Panc1 (cell line): ENCODE data around the gene ATXN1. TPM values are rescaled to one million over a fixed set of nuclear protein-coding genes. Genes with fewer than 3 reads are reported as not detected.
A peak's percentile ranks its signal among the peaks of the same experiment; 100 is the strongest.

Experiments used
- ATAC-seq: fragments of 200-7000 bp; cut with Tn5 transposase; 2 replicates; pipeline ENCODE4 v1.9.1; 2020; ENCODE audit warnings: mild to moderate bottlenecking, moderate library complexity
- BruUV-seq: library from RNA; stranded (reverse); fragments of 400-500 nt; replicated peaks from 2 replicates; lab custom pipeline; 2021; lab: Mats Ljungman, UMichigan
- CTCF ChIA-PET: fragments of 300-600 bp; sonication (Branson Sonifier 250); formaldehyde crosslinking; loops from one replicate; lab custom pipeline; 2022; ENCODE audit warnings: antibody characterized with exemption; lab: Charles Lee
- POLR2A ChIA-PET: fragments of 300-600 bp; sonication (Branson Sonifier 250); formaldehyde crosslinking; loops from one replicate; lab custom pipeline; 2022; ENCODE audit warnings: antibody characterized with exemption; lab: Charles Lee
- DNase-seq: peaks from one replicate; pipeline ENCODE4 v3.0.0-alpha.2; 2010; ENCODE audit warnings: low read depth, low spot score
- H3K27ac ChIP-seq: 2 replicates; pipeline ENCODE4 v1.5.1; 2011; ENCODE audit warnings: mild to moderate bottlenecking, low read length, inconsistent platforms
- H3K27me3 ChIP-seq: fragments of 200-500 bp; sonication (Bioruptor generic); 2 replicates; pipeline ENCODE4 v1.6.0; 2014; ENCODE audit warnings: low read length, inconsistent platforms; ENCODE audit not compliant: control insufficient read depth, insufficient read depth
- H3K36me3 ChIP-seq: fragments of 200-500 bp; sonication (Bioruptor generic); 2 replicates; pipeline ENCODE4 v1.5.1; 2014; ENCODE audit warnings: inconsistent platforms, mild to moderate bottlenecking, low read length, moderate library complexity; ENCODE audit not compliant: control insufficient read depth, insufficient read depth
- H3K4me1 ChIP-seq: 2 replicates; pipeline ENCODE4 v1.5.1; 2011; ENCODE audit warnings: inconsistent platforms, mild to moderate bottlenecking, low read length, moderate library complexity; ENCODE audit not compliant: control insufficient read depth, insufficient read depth
- H3K4me3 ChIP-seq, 2 experiments: 2 replicates each; pipeline ENCODE4 v1.5.1; 2011 to 2012; ENCODE audit warnings: low read depth in 2 of 2, low read length in 2 of 2, mild to moderate bottlenecking in 2 of 2, inconsistent platforms in 1 of 2, moderate library complexity in 1 of 2
- H3K9me3 ChIP-seq: fragments of 200-500 bp; sonication (Bioruptor generic); 2 replicates; pipeline ENCODE4 v1.5.1; 2014; ENCODE audit warnings: low read depth, mild to moderate bottlenecking, inconsistent platforms, low read length, moderate library complexity; ENCODE audit not compliant: control insufficient read depth, insufficient read depth
- POLR2AphosphoS5 ChIP-seq: IDR thresholded peaks from 2 replicates; pipeline ENCODE4 v1.6.1; 2012; ENCODE audit warnings: mild to moderate bottlenecking, low read depth, low read length, moderate library complexity
- SIN3A ChIP-seq: IDR thresholded peaks from 2 replicates; pipeline ENCODE4 v1.6.1; 2012; ENCODE audit warnings: low read depth, mild to moderate bottlenecking, low read length, moderate library complexity, borderline replicate concordance; ENCODE audit not compliant: insufficient read depth
- TCF7L2 ChIP-seq: IDR thresholded peaks from 2 replicates; pipeline ENCODE4 v1.6.1; 2011; ENCODE audit warnings: mild to moderate bottlenecking, low read depth, low read length, inconsistent platforms
- in situ Hi-C: cut with HindIII; loops from 2 replicates; pipeline ENCODE4 v1.10.0; 2016; ENCODE audit warnings: low sequenced_read_pairs, low pct_unique_long_range_greater_than_20kb
- intact Hi-C: fragments of 100-400 bp; cut with micrococcal nuclease; formaldehyde crosslinking; loops from one replicate; pipeline ENCODE4 v1.10.0; 2022; ENCODE audit not compliant: unreplicated experiment
- total RNA-seq: library from RNA; stranded (reverse); gene quantifications from one replicate; pipeline ENCODE4 v1.2.1, GENCODE V29; 2021; ENCODE audit not compliant: unreplicated experiment
- TF ChIP-seq, protein P1 (sequence below), 2 experiments: IDR thresholded peaks; 2 replicates each; pipeline ENCODE4 v1.6.1; 2011 to 2012; ENCODE audit warnings: low read depth in 2 of 2, control low read depth in 1 of 2, low read length in 1 of 2, mild to moderate bottlenecking in 1 of 2, moderate library complexity in 1 of 2; ENCODE audit not compliant: insufficient read depth in 1 of 2
- TF ChIP-seq, protein P2 (sequence below): fragments of 450-650 bp; IDR thresholded peaks from 2 replicates; pipeline ENCODE4 v1.5.1; 2017; ENCODE audit warnings: mild to moderate bottlenecking

The ATXN1 gene
- total RNA-seq, 1 experiment from 2014 or later = 67.1 TPM

DNA sequence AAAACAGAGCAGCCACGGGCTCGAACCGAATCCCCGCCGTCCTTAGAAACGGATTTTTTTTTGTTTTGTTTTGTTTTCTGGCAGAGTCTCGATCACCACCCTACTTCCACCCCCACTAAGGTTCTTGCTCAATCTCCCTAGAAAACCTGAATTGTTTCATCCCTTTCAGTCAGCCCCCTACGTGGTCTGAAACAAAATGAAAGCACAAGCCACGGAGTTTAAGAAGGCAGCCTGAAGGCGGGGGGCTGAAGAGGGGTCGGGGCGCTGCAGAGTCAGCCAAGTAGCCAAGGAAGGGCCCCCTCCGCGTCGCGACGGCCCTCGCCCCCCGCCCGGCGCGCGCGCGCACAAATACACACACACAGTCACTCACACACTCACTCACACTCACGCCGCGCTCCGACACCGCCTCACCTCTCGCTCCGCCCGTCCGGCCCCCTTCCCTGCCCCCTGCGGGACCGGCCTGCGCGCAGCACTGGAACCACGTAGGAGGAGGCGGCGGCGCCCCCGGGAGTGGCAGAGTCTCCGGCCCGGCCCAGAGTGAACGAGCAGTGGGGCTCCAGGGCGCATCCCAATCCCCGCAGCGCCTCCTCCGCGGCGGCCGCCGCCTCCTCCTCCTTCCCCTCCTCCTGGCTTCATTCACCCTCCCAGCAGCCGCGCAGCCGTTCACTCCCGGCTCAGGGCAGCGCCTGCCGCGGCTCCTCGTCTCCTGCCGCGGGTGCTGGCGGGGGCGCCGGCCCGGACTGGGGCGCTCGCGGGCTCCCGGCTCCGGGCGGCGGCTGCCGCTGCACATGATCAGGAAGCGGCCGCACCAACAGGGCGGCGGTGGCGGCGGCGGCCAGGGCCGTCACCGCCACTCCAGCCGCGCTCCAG, 1.4 kb downstream of the ATXN1 start:
- POLR2A ChIA-PET = interaction anchor here (1.9 kb wide), 1 partner anchor 47 kb away, joined by 12 read pairs; no protein-coding TSS in a partner anchor
- in situ Hi-C loops (no loop called here), intact Hi-C loops (loop anchor here (2.0 to 10.0 kb wide), 6 partner anchors 33 to 425 kb away; no protein-coding TSS in a partner anchor)
- peaks cover 57% of the 10 kb centered on the region for H3K4me1 ChIP-seq
- DNase-seq (no peak), ATAC-seq (peak; percentile 71)
- no TSS peak for BruUV-seq
- CTCF ChIA-PET = no interaction called here
- peak overlapping the region; percentile 93 for H3K27ac ChIP-seq
- H3K27me3 ChIP-seq = no peaks in the 10 kb centered on the region
- peak; percentile 86; the same call in 1 of the 2 replicates for TF ChIP-seq SIN3A
- no peak for TF ChIP-seq TCF7L2
- TF ChIP-seq, protein P1, sequence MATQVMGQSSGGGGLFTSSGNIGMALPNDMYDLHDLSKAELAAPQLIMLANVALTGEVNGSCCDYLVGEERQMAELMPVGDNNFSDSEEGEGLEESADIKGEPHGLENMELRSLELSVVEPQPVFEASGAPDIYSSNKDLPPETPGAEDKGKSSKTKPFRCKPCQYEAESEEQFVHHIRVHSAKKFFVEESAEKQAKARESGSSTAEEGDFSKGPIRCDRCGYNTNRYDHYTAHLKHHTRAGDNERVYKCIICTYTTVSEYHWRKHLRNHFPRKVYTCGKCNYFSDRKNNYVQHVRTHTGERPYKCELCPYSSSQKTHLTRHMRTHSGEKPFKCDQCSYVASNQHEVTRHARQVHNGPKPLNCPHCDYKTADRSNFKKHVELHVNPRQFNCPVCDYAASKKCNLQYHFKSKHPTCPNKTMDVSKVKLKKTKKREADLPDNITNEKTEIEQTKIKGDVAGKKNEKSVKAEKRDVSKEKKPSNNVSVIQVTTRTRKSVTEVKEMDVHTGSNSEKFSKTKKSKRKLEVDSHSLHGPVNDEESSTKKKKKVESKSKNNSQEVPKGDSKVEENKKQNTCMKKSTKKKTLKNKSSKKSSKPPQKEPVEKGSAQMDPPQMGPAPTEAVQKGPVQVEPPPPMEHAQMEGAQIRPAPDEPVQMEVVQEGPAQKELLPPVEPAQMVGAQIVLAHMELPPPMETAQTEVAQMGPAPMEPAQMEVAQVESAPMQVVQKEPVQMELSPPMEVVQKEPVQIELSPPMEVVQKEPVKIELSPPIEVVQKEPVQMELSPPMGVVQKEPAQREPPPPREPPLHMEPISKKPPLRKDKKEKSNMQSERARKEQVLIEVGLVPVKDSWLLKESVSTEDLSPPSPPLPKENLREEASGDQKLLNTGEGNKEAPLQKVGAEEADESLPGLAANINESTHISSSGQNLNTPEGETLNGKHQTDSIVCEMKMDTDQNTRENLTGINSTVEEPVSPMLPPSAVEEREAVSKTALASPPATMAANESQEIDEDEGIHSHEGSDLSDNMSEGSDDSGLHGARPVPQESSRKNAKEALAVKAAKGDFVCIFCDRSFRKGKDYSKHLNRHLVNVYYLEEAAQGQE (IDR thresholded peaks at IDR 0.05; ENCODE audit: insufficient read depth in 1 of 2, low read depth in 2 of 2, low read length in 1 of 2) = no peak
- TF ChIP-seq POLR2AphosphoS5 = peak; percentile 77
- TF ChIP-seq, protein P2, sequence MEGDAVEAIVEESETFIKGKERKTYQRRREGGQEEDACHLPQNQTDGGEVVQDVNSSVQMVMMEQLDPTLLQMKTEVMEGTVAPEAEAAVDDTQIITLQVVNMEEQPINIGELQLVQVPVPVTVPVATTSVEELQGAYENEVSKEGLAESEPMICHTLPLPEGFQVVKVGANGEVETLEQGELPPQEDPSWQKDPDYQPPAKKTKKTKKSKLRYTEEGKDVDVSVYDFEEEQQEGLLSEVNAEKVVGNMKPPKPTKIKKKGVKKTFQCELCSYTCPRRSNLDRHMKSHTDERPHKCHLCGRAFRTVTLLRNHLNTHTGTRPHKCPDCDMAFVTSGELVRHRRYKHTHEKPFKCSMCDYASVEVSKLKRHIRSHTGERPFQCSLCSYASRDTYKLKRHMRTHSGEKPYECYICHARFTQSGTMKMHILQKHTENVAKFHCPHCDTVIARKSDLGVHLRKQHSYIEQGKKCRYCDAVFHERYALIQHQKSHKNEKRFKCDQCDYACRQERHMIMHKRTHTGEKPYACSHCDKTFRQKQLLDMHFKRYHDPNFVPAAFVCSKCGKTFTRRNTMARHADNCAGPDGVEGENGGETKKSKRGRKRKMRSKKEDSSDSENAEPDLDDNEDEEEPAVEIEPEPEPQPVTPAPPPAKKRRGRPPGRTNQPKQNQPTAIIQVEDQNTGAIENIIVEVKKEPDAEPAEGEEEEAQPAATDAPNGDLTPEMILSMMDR = no peak; the same call in none of the 2 replicates
- no peaks in the 10 kb centered on the region for H3K9me3 ChIP-seq
- H3K4me3 ChIP-seq = peak overlapping the region; percentile 94 to 95
- peaks cover 5% of the 10 kb centered on the region for H3K36me3 ChIP-seq

DNA sequence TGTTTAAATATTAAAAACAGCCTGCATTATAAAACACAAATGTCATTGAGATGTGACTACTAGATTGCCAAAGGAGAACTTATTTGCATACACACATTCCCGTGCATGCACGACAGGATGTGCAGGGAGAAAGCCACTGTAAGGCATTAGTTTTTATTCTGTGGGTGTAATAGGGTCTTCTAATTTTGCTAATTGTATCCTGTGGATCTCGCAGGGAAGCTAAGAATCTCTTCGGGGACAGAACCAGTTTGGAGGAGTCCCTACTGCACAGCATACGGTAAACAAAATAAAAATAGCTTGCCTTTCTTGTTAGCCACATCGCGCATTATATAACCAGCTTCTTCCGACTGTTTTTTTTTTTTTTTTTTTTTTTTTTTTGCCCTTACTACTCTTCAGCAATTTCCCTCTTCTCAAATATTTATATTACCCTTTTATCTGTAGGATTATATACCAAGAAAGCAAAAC, 2.0 kb downstream of the ATXN1 start:
- no peak for ATAC-seq

More for the DNA sequence above, 2.0 kb downstream of the ATXN1 start:
- intact Hi-C loops (loop anchor here (2.0 kb wide), 1 partner anchor 46 kb away; no protein-coding TSS in a partner anchor), in situ Hi-C loops (no loop called here)
- Histone ChIP-seq H3K27me3 (no peaks in the 10 kb centered on the region), H3K9me3 (no peaks in the 10 kb centered on the region), H3K27ac (peak overlapping the region; percentile 93), H3K4me1 (peaks cover 57% of the 10 kb centered on the region), H3K4me3 (peak overlapping the region; percentile 88 to 94), H3K36me3 (peaks cover 5% of the 10 kb centered on the region; the same call in 1 of the 2 replicates)
- no peak for TF ChIP-seq SIN3A
- TF ChIP-seq, protein P1 (IDR thresholded peaks at IDR 0.05; ENCODE audit: insufficient read depth in 1 of 2, low read depth in 2 of 2, low read length in 1 of 2) = no peak
- TF ChIP-seq, protein P2 = no peak
- TF ChIP-seq TCF7L2 = no peak
- no peak for TF ChIP-seq POLR2AphosphoS5
- no peak for DNase-seq
- BruUV-seq = no TSS peak
- CTCF ChIA-PET = interaction anchor here (0.6 kb wide), 1 partner anchor 55 kb away, joined by 7 read pairs; no protein-coding TSS in a partner anchor
- POLR2A ChIA-PET = interaction anchor here (0.6 to 2.6 kb wide), 6 partner anchors 11 to 219 kb away, joined by 3 to 12 read pairs (median 7); no protein-coding TSS in a partner anchor
